IPS-NIHi11 (cell line): ENCODE data around the gene SCMH1.
"Not testable (repeated sequence)": the region's sequence is repeated elsewhere in the genome, so short reads cannot be mapped to it uniquely, and the experiment has no call there.

ENCODE experiments used
- DNase-seq: peaks from one replicate; pipeline ENCODE4 v3.0.0; 2012; ENCODE audit warnings: mixed read lengths, low spot score

SCMH1 gene

DNA sequence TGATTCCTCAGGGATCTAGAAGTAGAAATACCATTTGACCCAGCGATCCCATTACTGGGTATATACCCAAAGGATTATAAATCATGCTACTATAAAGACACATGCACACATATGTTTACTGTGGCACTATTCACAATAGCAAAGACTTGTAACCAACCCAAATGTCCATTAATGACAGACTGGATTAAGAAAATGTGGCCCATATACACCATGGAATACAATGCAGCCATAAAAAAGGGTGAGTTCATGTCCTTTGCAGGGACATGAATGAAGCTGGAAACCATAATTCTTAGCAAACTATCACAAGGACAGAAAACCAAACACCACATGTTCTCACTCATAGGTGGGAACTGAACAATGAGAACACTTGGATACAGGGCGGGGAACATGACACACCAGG lies 30.5 kb downstream of the SCMH1 start:
- DNase-seq: not testable (repeated sequence)

DNA sequence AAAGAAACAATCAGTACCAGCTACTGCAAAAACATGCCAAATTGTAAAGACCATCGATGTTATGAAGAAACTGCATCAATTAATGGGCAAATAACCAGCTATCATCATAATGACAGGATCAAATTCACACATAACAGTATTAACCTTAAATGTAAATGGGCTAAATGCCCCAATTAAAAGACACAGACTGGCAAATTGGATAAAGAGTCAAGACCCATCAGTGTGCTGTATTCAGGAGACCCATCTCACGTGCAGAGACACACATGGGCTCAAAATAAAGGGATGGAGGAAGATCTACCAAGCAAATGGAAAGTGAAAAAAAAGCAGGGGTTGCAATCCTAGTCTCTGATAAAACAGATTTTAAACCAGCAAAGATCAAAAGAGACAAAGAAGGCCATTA lies 35.1 kb downstream of the SCMH1 start:
- not testable (repeated sequence) for DNase-seq

DNA sequence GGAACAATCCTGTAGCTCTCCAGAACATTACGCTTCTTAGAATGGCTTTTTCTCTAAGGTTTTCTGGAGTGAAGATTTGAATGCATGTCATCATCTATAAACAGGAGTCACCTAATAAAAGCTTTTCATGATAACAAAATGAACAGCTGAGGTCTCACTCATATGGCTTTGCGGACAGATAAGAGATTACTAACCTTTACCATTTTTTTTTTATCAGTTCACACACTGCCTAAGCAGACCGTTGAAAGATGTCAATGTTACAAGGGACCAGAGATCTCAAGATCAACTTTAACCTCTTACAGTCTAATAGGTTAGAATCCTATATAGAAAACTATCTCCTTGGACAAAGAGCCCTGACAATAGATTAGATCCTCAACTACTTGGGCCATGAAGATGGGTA lies 41.4 kb downstream of the SCMH1 start:
- DNase-seq: no peak

DNA sequence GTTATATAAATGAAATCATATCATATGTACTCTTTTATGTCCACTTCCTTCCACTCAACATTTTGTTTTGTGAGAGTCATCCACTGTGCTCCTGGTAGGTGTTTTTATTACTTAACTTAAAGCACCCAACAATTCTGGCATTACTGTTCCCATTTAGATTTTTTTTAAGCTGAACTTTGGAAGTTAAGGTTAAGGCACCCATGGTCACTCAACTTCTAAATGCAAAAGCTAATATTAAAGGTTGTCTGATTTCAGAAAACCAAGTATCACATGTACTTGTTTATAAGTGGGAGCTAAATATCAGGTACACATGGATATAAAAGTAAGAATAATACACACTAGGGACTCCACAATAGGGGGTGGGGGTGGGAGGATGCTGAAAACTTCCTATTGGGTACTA lies 42.7 kb downstream of the SCMH1 start:
- DNase-seq: no peak

DNA sequence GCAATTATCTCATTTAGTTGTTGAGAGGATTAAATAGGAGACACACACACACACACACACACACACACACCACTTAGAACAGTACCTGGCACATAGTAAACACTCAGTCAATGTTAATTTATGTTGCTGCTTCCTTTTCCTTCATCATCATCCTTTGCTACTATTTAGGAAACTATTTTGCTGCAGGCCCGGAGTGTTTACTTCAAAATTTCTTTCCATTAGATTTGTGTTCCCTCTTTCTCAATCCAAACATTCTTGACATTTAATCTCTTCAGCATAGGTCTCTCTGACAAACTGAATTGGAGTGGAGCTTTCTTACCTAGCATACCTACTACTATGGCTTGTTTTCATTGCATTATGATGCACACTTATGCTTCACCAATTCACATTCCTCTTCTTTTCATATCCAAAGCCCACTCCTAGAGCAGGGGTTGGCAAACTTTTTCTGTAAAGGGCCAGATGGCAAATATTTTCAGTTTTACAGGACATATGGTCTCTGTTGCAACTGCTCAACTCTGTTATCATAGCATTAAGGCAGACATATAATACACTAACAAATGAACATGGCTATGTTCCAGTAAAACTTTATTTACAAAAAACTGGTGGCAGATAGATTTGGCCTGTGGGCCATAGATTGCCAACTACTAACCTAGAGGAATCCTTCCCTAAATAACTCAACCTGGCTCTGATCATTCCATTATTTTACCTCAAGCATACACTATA lies 49.5 kb downstream of the SCMH1 start:
- DNase-seq: no peak

DNA sequence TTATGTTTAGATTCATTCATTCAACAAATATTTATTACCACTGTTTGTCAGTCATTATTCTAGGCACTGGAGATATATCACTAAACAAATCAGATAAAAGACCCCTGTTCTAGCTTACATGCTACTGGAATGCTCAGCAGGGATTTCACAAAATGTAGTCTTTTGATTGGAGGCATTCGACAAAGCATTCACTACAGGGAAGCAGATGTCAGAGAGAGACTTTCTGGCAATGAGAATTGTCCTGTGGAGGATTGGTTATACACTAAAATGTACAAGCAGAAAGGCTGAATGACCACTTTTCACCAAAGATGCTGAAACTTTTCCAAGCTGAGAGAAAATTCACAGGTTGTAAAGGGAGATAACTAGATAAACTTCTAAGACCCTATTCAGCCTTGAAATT lies 57.7 kb downstream of the SCMH1 start:
- no peak for DNase-seq

DNA sequence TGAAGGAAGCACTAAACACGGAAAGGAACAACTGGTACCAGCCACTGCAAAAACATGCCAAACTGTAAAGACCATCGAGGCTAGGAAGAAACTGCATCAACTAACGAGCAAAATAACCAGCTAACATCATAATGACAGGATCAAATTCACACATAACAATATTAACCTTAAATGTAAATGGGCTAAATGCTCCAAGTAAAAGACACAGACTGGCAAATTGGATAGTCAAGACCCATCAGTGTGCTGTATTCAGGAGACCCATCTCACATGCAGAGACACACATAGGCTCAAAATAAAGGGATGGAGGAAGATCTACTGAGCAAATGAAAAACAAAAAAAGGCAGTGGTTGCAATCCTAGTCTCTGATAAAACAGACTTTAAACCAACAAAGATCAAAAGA lies 63.9 kb downstream of the SCMH1 start:
- not testable (repeated sequence) for DNase-seq

DNA sequence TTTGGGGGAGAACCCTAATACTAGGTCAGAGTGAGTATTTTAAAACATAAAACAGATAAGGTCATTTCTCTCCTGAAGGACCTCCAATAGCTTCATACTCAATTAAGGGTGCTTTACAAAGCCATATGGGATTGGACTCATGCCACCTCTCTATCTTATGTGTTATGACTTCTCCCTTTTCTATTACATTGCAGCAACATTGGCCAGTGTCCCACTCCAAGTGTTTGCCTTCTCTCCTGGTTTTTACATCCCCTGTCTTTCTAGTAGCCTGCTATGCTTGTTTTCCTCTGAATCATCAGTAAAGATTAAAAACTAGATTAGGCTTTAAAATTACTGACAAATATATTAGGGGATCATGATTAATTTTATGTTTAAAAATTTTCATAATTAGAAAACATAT lies 66.6 kb downstream of the SCMH1 start:
- DNase-seq: no peak

DNA sequence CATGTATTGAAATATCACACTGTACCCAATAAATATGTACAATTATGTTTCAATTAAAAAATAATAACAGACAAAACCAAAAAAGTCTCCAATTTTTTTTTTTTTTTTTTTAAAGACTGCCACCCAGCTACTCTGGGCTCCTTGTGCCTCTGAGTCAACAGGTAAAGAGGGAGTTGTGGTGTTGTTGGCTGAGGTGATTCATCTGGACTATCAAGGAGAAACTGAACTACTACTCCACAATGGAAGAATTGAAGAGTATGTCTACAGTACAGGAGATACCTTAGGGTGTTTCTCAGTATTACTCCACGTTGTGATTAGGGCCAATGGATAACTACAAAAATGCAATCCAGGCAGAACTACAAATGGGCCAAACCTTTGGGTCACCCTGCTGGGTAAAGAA lies 67.9 kb downstream of the SCMH1 start:
- DNase-seq: no peak

DNA sequence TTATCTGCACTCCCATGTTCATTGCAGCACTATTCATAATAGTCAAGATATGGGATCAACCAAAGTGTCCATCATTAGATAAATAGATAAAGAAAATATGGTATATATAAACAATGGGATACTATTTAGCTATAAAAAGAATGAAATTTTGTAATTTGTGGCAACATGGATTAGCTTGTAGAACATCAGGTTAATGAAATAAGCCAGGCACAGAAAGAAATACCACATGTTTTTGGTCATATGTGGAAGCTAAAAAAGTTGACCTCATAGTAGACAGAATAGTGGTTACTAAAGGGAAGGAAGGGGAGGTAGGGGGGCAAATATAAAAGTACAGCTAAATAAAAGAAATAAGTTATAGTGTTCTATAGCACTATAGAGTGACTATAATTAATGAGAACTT lies 68.5 kb downstream of the SCMH1 start:
- no peak for DNase-seq

DNA sequence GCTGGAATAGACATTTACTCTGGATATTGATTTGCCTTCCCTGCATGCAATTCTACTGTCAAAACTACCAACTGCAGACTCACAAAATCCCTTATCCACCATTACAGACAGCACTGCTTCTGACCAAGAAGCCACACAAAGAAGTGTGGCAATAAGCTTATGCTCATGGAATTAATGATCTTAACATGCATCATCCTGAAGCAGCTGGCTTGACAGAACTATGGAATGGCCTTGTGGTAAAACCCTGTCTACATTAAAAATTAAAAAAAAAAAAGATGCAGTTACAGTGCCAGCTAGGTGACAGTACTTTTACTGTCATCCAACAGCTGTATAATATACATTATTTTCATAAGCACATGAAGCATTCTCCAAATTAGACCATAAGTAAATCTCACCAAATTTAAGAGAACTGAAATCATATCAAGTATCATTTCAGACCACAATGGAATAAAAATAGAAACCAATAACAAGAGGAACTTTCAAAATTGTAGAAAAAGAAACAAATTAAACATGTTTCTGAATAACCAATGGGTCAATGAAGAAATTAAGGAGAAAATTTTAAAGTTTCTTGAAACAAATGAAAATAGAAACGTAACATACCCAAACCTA lies 70.7 kb downstream of the SCMH1 start:
- no peak for DNase-seq

DNA sequence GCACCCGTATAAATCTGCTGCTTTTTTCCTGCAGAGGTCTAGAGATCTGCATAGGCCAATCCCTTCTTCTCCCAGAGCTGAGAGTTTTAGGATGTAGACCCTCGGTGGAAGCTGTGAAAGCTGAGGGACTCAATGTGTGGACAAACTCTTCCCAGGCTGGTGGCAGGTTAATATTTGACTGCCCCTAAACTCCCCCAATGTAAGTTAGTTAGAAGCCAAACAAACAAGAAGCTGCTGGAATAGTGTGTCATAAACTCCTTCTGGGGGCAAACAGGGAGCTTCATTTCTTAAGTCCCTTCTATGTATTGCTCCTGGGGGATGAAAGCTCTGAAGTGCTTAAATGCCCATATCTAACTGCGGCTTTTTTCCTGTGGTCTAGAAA lies 72.3 kb downstream of the SCMH1 start:
- DNase-seq: no peak

DNA sequence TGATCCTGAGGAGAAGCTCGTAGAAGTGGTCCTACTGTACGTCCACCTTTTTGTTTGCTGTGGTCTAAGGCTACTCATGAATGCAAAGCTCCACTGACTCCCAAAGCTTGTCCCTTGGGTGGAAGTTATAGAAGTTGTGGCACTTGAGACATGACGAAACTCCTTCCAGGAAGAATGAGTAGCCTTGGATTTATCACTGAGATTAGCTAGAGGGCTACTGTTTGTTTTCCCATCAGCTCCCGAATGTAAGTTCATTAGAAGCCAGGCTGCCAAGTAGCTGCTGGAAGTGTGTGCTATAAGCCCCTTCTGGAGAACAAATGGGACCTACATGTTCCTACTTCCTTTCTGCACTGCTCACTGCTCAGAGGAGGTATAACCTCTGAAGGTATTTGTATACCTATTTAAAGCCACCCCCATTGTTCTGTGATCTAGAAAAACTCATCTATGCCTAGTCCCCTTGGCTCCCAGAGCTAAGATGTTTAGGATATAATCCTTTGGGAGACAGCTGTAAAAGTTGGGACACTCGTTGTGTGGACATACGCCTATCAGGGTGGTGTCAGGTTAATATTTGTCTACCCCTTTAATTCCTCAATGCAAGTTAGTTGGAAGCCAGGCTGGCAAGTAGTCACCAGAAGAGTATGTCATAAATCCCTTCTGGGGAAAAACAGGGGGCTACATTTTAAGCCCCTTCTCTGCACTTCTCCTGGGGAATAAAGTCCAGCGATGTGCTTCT lies 72.9 kb downstream of the SCMH1 start:
- DNase-seq: no peak

DNA sequence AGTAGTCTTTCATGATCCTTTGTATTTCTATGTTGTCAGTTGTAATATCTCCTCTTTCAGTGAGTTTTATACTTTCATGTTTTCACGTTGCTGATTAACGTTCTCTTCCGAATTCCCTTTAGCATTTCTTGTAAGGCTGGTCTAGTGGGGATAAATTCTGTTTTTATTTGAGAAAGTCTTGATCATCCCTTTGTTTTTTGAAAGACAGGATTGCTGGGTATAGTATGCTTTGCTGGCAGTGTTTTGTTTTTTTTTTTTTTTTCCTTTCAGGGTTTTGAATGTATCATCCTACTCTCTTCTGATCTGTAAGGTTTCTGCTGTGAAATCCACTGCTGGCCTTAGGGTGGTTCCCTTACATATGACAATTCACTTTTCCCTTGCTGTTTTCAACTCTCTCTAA lies 74.4 kb downstream of the SCMH1 start:
- no peak for DNase-seq

DNA sequence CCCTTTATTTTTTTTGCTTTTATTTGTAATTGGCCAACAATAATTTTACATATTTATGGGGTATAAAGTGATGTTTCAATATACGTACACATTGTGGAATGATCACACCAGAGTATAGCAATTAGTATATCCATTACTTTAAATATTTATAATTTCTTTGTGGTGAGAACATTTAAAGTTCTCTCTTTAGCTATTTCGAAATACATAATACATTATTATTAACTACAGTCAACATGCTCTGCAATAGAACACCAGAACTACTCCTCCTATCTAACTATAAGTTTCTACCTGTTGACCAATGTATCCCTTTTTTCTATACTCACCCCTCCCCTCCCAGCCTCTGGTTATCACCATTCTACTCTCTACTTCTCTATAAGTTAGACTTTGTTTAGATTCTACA lies 77.4 kb downstream of the SCMH1 start:
- no peak for DNase-seq

DNA sequence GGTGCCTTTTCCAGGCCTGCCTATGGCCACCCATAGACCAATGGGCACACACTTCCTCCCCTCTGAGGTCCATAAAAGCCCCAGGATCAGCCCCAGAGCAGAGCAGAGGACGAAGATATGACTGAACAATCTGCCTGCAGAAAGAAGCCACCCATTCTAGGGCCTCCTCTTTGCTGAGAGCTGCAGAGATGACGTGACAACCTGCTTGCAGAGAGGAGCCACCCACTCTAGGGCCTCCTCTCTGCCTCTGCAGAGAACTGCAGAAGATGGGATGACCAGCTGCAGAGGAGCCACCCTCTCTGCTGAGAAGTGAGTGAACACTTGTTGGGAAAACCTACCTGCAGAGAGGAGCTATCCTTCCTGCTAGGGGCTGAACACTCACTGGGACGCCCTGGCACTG lies 79.7 kb downstream of the SCMH1 start:
- no peak for DNase-seq

DNA sequence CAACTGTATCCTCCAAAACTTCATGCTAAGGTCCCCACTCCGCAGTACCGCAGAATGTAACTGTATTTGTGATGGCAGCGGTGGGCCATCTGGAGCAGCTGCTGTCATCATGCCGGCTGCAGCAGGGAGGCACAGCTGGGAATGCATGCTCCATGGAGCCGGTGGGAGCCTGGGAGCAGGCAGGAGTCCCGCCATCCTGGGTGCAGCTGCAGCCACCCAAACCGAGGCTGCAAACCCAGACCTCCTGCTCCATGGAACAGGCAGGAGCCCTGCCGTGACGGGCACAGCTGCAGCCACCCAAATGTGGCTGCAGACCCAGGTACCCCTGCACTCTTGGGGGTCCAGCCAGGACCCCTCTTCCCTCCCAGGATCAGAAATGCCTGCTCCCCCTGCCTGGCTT lies 80.3 kb downstream of the SCMH1 start:
- DNase-seq: no peak

DNA sequence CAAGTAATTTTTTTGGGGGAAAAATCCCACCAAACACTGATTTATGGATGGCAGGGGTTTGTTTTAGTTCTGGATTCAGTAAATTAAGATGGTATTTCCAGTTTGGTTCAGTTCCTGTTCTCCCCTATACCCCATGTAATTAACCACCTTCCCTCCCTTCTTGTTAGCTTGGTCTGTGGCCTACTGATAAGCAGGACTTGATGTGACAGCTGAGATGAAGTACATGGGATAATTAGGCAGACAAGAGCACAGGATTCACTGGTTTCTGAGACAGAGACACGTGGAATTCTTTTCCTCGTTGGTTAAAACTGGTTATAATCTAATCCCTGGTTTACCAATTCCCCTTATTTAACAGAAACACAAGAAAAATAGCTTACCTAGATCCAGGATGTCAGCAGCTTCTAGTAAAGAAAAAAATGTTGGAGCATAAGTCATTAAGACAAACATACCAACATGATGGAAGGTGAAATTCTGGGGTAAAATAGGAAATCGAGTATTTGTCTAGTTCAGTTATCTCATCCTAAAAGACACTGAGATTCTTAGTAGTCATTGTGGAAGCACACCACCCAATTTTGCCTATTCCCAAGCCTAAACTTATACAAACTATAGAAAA lies 81.5 kb downstream of the SCMH1 start:
- no peak for DNase-seq

DNA sequence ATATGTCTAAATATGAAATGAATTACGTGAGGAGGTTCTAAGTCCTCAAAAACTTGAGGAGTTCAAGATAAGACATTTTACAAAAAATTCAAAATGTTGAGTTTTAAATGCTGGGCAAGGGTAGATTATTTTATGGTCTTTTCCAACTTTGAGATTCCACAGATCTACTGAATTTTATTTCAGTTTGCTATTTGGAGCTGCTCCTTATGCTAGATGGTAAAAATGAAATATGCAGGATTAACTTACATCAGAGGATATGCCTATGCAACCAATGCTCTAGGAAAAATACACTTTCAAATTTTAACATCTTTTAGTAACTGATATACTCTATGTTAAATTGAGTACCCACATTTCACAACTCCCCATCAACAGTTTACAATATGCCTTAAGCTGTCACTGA lies 83.1 kb downstream of the SCMH1 start:
- DNase-seq: no peak

DNA sequence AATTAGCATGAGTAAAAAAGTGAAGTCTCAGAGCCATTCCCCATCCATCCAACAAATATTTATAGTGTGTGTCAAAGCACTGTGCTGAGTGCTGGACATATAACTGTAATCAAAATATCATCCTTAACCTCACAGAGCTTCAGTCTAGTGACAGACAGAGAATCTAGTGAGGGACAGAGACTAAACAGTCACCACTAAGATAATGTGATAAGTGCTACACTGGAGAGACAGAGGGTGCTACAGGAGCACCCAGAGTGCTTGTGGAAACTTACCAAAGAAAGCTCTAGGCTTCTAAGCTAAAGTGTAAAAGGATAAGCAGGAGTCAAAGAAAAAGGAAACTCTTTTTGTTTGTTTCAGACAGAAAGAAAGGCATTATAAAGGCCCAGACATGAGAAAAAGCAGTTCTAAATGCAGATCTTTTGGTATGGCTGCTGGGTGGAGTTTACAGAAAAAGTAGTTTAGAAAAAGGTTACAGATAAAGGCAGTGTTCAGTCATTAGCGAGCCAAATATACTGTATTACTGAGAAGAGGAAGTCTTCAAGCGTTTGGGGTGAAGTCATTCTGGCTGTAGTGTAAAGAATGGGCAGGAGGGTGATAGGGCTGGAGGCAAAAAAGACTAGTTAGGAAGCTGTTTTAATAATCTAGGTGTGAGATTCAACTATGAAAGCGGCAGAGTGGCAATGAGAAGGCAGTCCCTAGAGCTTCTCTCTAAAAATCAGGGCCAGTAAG lies 83.8 kb downstream of the SCMH1 start:
- DNase-seq: no peak

DNA sequence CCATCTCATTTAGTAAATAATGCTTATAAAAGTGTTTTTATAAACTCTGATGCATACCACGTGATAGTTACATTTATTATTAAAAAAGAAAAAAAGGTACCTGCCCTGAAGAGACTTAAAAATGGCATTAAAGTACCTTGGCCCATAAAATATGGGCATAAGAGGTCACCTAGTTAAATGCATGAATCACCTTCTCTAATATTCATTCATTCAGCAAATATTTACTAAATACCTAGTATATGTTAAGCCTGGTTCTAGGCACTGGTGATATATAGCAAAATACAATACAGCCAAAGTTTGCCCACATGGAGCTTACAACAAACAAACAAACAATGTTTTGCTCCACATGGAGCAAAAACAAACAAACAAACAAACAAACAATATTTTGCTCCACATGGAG lies 87.0 kb downstream of the SCMH1 start:
- no peak for DNase-seq

DNA sequence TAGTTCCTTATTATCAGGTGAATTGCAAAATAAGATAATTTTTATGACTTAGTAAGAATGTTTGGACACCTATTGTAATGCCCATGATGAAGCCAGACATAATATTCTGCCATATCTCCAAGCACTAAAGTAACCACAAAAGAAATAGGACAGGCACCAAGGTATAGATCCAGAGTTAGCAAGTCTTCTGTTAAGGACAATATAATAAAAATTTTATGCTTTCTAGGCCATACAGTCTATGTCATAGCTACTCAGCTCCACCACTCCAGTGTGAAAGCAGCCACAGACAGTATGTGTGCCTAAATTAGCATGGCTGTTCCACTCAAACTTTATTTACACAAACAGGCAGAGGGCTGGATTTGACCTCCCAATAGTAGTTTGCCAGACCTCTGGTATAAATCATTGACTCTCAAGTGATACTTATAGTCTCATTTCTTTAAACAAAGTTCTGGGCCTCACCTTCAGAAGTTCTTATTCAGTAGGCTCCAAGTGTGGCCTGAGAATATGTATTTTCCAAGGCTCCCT lies 88.3 kb downstream of the SCMH1 start:
- DNase-seq: no peak
